Mucosa of descending colon (tissue), 3 donors: ENCODE data around the gene NME3. TPM values are rescaled to one million over a fixed set of nuclear protein-coding genes. Genes with fewer than 3 reads are reported as not detected.
A peak's percentile ranks its signal among the peaks of the same experiment; 100 is the strongest.

ENCODE experiments used
- ATAC-seq: fragments of 200-7000 bp; cut with Tn5 transposase; one replicate; pipeline ENCODE4 v1.9.1; 2020; ENCODE audit warnings: mild to moderate bottlenecking, moderate library complexity
- DNase-seq, 3 donors: peaks; one replicate each; pipeline ENCODE4 v3.0.0-alpha.2; 2020
- H3K36me3 ChIP-seq: fragments of 200-600 bp; one replicate; pipeline ENCODE4 v1.8.0; 2021; ENCODE audit warnings: low read depth, mild to moderate bottlenecking
- H3K4me1 ChIP-seq: fragments of 200-600 bp; one replicate; pipeline ENCODE4 v1.8.0; 2021; ENCODE audit warnings: low read depth, mild to moderate bottlenecking
- H3K4me3 ChIP-seq: fragments of 200-600 bp; one replicate; pipeline ENCODE4 v1.8.0; 2021; ENCODE audit warnings: mild to moderate bottlenecking
- H3K9me3 ChIP-seq: fragments of 200-600 bp; one replicate; pipeline ENCODE4 v1.8.0; 2021; ENCODE audit warnings: mild to moderate bottlenecking
- CTCF ChIP-seq: fragments of 200-600 bp; IDR thresholded peaks from one replicate; pipeline ENCODE4 v1.8.0; 2022; ENCODE audit warnings: antibody characterized with exemption, mild to moderate bottlenecking
- intact Hi-C, 2 donors: fragments of 100-400 bp; cut with DNase I in 1 of 2; cut with micrococcal nuclease in 1 of 2; formaldehyde crosslinking; loops; one replicate each; pipeline versions ENCODE4 v1.11.0 to v1.11.1; 2022; cut with DNase I, micrococcal nuclease
- total RNA-seq, 3 donors: library from RNA; stranded (reverse); fragmentation: NEBNext Ultra II Directional in 2 of 3; extraction: Animal tissue kit (Norgen Biotek cat#: 25700) in 2 of 3; gene quantifications; one replicate each; pipeline versions ENCODE4 v1.2.1 to v1.2.4, GENCODE V29; 2021 to 2023
- donor health status: DM: no; HTN: no; CAD: no; lungs with moderate emphysema.
- donor health status: DM: no; HTN: no; CAD: no.
- donor health status: DM: no; HTN: yes; CAD: no.

The NME3 gene
- total RNA-seq, 3 donors from 2014 or later, result 49.1 to 66.0 (median 56.0) TPM

GRCh38 chr16:1778200-1779179 is 7.1 kb upstream of the NME3 start:
- no peak overlapping the region for H3K4me3 ChIP-seq
- peaks cover 27% of the 10 kb centered on the region for H3K4me1 ChIP-seq
- DNase-seq (peak in 1 of 3 donors; percentile 34), ATAC-seq (no peak)
- TF ChIP-seq CTCF, result no peak
- intact Hi-C loops, result no loop called here
- peaks cover 9% of the 10 kb centered on the region for H3K36me3 ChIP-seq
- no peaks in the 10 kb centered on the region for H3K9me3 ChIP-seq

- Histone ChIP-seq H3K9me3 (no peaks in the 10 kb centered on the region), H3K4me3 (no peak overlapping the region), H3K36me3 (peaks cover 8% of the 10 kb centered on the region), H3K4me1 (peaks cover 25% of the 10 kb centered on the region)
- ATAC-seq (no peak), DNase-seq (peak in 1 of 3 donors; percentile 39)
- intact Hi-C loops, result no loop called here
- no peak for TF ChIP-seq CTCF
These were observed 6.2 kb upstream of the NME3 start for GRCh38 chr16:1777375-1778199.

GRCh38 chr16:1776991-1777374 is 5.6 kb upstream of the NME3 start:
- no peaks in the 10 kb centered on the region for H3K9me3 ChIP-seq
- TF ChIP-seq CTCF, result no peak
- peaks cover 5% of the 10 kb centered on the region for H3K36me3 ChIP-seq
- H3K4me3 ChIP-seq, result no peak overlapping the region
- intact Hi-C loops, result no loop called here
- no peak for ATAC-seq
- peaks cover 24% of the 10 kb centered on the region for H3K4me1 ChIP-seq
- no peak for DNase-seq

GRCh38 chr16:1776672-1776955 is 5.3 kb upstream of the NME3 start:
- DNase-seq (no peak), ATAC-seq (no peak)
- H3K36me3 ChIP-seq, result peaks cover 5% of the 10 kb centered on the region
- no peaks in the 10 kb centered on the region for H3K9me3 ChIP-seq
- H3K4me3 ChIP-seq, result no peak overlapping the region
- intact Hi-C loops, result no loop called here
- peaks cover 26% of the 10 kb centered on the region for H3K4me1 ChIP-seq
- no peak for TF ChIP-seq CTCF

- no peak for ATAC-seq
- H3K4me1 ChIP-seq, result peaks cover 21% of the 10 kb centered on the region
- H3K4me3 ChIP-seq, result no peak overlapping the region
- intact Hi-C loops, result no loop called here
- no peaks in the 10 kb centered on the region for H3K9me3 ChIP-seq
- peaks cover 5% of the 10 kb centered on the region for H3K36me3 ChIP-seq
- TF ChIP-seq CTCF, result no peak
- DNase-seq, result no peak
These were observed 4.7 kb upstream of the NME3 start for GRCh38 chr16:1775846-1776671.
